Activated naive CD4-positive, alpha-beta T cell treated with Interleukin-2 at 50 U/mL for 16 hours (primary cell): Measurements from ENCODE around the gene CBLN3.

Source experiments
- DNase-seq: peaks from one replicate; pipeline ENCODE4 v3.0.0-alpha.2; 2020

CBLN3 gene

GRCh38 chr14:24378981-24379906, 50.2 kb downstream of the CBLN3 start:
- DNase-seq = no peak

DNA sequence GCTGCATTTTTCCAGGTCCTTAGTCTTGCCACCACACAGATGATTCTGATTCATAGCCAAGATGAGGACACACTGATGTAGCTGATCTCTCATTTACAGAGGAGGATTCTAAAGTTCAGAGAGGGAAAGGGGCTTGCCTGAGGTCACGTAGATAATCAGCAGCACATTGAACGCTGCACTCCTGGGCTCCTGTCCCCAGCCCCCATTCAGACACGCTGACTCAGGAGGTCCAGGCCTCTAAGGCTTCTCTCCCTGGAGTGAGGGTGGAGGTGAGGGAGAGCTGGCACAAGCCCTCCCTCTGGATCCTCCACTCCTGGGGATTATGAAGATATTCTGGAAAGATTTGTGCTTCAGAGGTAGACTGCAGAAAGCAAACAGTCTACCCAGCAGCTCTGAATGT, 51.1 kb downstream of the CBLN3 start:
- no peak for DNase-seq

DNA sequence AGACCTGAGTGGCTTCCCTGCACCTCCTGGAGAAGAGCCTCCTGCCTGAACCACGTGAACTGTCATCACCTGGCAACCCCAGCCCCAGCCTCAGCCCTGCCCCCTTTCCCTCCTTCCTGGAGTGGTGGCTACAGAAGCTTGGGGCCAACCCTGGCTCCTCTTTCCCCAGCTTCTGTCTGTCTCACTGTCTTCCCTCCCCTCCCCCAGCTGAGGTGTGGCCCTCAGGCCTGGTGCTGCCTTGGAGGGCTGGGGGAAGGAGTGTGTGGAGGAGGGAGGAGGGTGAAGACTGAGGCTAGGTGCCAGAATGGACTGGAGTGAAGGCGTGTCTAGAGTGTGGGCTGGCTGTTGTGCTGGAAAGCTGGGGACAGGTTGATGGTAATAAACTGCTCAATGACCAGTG, 51.8 kb downstream of the CBLN3 start:
- DNase-seq = no peak

DNA sequence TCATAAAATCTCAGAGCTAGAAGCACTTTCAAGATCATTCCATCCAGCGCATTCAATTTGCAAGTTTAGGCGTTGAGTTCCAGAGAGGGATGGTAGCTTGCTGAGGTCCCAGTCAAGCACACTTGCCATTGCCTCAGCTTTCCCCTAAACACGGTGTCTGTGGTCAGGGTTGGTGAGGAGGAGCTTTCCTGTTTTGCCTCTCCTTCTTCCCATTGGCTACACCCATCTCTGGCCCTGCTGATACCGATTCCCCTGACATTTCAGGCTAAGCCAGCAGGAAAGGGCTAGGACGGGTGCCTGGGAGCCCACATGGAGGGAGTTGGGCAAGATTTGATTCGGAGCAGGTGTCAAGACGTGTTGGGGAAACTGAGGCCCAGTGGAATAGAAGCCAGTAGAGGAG, 52.3 kb downstream of the CBLN3 start:
- no peak for DNase-seq
